NCI-H226 (cell line): ENCODE measurements around the gene SDR42E2.
"Not testable (repeated sequence)": the region's sequence is repeated elsewhere in the genome, so short reads cannot be mapped to it uniquely, and the experiment has no call there.

Experiments used
- DNase-seq: peaks from one replicate; pipeline ENCODE4 v3.0.0-alpha.2; 2015

Gene SDR42E2

GRCh38 chr16:22216191-22216831 is 54.0 kb downstream of the SDR42E2 start:
- no peak for DNase-seq

GRCh38 chr16:22216832-22217225 is 54.5 kb downstream of the SDR42E2 start:
- not testable (repeated sequence) for DNase-seq

- no peak for DNase-seq
Observed at GRCh38 chr16:22217890-22218730, 55.8 kb downstream of the SDR42E2 start.

- no peak for DNase-seq
Observed at GRCh38 chr16:22219389-22220068, 57.2 kb downstream of the SDR42E2 start.

- DNase-seq, result no peak
Observed at GRCh38 chr16:22220069-22220440, 57.7 kb downstream of the SDR42E2 start.

GRCh38 chr16:22220714-22221113 is 58.4 kb downstream of the SDR42E2 start:
- no peak for DNase-seq

- DNase-seq, result no peak
Observed at GRCh38 chr16:22222006-22222405, 59.7 kb downstream of the SDR42E2 start.

- DNase-seq, result no peak
Observed at GRCh38 chr16:22222998-22223397, 60.7 kb downstream of the SDR42E2 start.

GRCh38 chr16:22225060-22225459 is 62.8 kb downstream of the SDR42E2 start:
- no peak for DNase-seq

GRCh38 chr16:22229889-22230288 is 67.6 kb downstream of the SDR42E2 start:
- no peak for DNase-seq

- DNase-seq, result peak; percentile 25
Observed at GRCh38 chr16:22232277-22233036, 70.2 kb downstream of the SDR42E2 start.

- no peak for DNase-seq
Observed at GRCh38 chr16:22233037-22233372, 70.7 kb downstream of the SDR42E2 start.

- no peak for DNase-seq
Observed at GRCh38 chr16:22235839-22236745, 73.8 kb downstream of the SDR42E2 start.

- no peak for DNase-seq
Observed at GRCh38 chr16:22239131-22239805, 77.0 kb downstream of the SDR42E2 start.

- DNase-seq, result no peak
Observed at GRCh38 chr16:22240023-22240710, 77.9 kb downstream of the SDR42E2 start.
